ENCODE measurements around the gene ADRB2.

Gene ADRB2

GRCh38 chr5:148831590-148832565, 5.5 kb downstream of the ADRB2 start:
- no peak for DNase-seq

DNA sequence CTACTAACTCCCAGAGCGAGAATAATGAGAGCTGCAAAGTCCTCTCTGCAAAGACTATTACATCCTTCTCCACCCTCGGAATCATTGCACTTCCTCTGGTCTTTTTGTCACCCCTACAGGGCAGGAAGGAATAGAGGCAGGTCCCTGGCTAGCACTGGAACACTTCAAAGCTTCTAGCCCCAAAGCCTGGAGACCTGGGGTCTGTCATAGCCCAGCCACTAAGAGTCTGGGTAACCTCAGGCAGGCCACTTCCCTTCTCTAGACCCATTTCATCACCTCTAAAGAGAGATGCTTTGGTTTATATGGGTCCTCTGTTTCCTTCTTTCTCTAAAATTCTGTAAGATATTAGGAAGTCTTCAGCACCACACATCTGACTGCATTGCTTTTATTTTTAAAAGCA, 6.7 kb downstream of the ADRB2 start:
- no peak for DNase-seq

DNA sequence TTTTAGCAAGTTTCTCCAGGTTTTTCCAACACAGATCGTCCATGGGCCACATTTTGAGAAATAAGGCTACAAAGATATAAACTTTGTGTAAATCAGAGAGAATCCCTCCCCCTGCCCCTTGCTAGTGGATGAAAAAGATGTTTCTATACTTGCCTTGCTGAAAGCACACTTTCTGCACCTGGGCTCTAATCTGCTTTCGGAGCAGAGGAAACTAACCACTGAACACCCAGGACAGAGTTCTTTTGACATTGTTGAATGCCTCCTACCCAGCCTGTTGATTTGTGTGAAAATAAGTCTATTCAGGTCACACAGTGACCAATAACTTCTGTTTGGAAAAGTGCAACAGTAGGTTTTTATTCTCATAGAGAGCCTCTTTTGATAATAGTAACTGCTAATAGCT, 7.5 kb downstream of the ADRB2 start:
- DNase-seq, result no peak

GRCh38 chr5:148834689-148835088, 8.3 kb downstream of the ADRB2 start:
- no peak for DNase-seq

DNA sequence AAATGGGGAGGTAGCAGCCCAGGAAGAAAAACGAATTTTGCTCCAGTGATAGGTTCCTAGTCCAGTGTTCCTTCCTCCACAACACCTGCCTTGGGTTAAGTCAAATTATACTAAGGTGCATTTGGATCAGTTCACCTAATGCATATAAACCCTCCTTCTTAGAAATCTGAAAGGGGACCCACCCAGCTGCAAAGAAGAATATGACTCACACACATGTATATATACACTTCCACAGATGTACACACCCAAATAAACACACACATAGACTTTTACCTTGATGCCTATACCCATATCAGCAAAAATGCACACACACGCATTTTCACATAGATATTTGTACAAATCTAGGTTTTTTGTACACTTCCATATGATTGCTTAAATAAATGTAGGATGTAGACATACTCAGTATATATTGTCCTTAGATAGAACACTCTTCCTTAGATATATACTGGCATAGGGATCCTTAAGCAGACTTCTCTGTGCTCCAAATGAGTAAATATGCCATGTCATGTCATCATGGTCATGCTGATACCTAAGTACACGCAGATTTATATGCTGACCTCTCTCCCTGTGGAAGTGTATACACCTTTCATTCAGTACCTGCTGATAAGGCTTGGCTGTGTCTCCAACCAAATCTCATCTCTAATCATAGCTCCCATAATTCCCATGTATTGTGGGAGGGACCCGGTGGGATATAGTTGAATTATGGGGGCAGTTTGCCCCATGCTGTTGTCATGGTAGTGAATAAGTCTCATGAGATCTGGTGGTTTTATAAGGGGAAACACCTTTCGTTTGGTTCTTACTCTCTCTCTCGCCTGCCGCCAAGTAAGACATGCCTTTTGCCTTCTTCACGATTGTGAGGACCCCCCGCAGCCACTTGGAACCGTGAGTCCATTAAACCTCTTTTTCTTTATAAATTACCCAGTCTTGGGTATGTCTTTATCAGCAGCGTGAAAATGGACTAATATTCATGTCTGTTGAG, 10.2 kb downstream of the ADRB2 start:
- DNase-seq, result no peak

DNA sequence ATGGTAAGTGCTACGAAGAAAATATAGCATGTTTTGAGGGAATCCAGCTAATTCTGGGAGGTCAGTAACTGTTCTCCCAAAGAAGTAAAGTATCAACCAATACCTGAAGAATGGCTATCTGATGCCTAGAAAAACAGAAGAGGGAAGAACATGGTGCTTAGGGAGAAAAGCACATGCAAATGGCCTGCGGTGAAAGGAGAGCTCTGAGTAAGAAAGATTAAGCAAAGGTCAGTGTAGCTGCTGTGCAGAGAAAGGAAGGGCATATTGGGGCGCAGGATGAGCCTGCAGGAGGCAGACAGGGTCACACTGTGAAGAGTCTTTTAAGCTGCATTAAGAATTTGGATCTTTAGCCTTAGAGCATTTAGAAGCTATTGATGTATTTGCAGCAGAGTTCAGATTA, 11.0 kb downstream of the ADRB2 start:
- DNase-seq, result no peak

GRCh38 chr5:148838357-148838756, 11.9 kb downstream of the ADRB2 start:
- no peak for DNase-seq

- DNase-seq, result no peak
These were observed 13.5 kb downstream of the ADRB2 start for GRCh38 chr5:148839960-148840359.

- DNase-seq, result no peak
These were observed 14.1 kb downstream of the ADRB2 start for GRCh38 chr5:148840531-148840930.

GRCh38 chr5:148841519-148841918, 15.1 kb downstream of the ADRB2 start:
- no peak for DNase-seq

- DNase-seq, result no peak
These were observed 15.8 kb downstream of the ADRB2 start for GRCh38 chr5:148842161-148842560.

DNA sequence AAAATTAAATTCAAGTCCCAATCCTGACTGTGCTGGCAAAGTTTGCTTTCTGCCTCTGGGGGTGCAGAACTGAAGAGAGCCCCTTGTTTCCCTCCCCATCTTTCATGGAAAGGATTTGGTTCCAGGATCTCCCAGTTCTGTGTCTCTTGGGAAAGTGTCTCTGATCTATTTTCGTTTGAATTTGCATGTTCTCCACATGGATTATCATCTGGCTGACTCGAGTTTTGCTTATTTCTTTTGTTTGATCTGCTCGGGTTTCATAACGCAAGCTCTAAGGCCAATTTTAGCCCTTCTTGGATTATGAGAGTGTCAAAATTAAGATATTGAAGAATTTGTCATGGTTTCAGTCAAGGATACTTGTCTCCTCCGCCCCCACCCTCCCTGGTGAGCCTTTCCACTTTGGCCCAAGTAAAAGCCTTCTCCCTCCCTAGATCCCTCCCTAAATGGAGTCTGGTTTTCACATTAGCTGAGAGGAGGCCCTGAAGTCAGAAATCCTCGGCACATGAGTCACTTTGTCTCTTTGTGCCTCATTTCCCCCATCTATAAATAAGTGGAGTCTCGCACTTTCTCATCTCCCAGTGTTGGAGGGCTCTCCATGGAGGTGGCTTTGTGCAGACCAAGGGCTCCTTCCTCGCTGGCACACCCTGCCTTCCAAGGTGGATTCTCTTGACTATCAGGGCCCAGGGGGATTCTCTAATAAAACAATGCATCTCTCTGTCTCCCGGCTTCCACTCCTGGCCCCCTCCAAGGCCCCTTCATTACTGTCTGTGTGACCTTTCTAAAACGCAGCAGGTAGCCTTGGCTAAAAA, 17.3 kb downstream of the ADRB2 start:
- no peak for DNase-seq

DNA sequence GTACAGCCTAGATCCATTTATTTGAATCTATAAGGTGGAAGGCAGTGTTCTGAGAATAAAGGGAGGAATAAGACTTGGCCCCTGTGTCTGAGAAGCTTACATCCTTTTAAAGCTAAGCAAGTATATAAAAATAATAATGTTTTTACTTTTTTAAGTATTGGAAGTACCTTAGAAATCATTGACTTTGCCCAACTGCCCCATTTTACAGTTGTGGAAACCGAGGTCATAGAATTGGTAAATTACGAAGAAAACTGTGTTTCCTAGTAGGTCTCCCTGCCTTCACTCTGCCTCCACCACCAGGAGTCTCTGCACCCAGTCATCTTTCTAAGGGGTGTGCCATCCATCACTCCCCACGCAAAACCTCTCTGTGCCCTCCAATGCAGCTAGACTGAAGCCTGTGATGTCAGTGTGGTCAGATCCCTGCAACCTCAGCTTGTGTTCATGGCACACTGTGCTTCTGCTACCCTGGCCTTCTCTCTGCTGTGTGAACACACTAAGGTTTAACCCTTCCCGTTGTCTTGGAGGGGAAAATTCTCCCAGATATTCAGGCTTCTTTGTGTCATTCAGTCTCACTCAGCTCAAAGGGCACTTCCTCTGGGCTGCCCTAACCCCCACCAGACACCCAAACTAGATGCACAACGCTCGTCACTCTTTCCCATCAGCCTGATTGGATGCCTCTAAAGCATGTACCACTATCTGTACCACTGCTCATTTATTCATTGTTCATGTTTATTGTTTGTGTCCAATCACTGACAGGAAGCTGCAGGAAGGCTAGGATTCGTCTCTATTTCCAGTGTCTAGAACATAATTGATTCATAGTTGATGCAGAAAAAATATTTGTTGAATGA, 18.2 kb downstream of the ADRB2 start:
- peak; percentile 25 for DNase-seq

DNA sequence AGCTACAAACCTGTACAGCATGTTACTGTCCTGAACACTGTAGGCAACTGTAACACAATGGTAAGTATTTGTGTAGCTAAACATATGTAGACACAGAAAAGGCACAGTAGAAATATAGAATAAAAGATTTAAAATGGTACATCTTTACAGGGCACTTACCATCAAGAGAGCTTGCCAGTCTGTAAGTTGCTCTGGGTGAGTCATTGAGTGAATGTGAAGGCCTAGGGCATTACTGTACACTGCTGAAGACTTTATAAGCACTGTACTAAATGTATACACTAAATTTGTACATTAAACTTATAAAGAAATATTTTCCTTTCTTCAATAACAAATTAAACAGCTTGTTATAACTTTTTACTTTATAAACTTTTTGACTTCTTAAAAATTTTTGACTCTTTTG, 20.5 kb downstream of the ADRB2 start:
- no peak for DNase-seq

DNA sequence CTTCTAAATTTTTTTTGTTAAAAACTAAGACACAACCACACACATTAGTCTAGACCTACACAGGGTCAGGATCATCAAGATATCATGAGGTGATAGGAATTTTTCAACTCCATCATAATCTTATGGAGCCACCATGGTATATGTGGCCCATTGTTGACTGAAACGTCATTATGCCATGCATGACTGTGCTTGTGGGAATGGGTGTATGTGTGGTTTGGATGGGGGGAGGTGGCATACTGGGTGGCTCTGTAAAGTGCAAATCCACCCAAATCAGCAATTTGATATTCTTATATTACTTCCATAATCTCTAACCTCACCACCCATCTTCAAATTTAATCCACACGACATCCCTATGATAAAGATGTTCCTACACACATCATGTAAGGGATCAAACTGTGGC, 21.0 kb downstream of the ADRB2 start:
- DNase-seq, result no peak

DNA sequence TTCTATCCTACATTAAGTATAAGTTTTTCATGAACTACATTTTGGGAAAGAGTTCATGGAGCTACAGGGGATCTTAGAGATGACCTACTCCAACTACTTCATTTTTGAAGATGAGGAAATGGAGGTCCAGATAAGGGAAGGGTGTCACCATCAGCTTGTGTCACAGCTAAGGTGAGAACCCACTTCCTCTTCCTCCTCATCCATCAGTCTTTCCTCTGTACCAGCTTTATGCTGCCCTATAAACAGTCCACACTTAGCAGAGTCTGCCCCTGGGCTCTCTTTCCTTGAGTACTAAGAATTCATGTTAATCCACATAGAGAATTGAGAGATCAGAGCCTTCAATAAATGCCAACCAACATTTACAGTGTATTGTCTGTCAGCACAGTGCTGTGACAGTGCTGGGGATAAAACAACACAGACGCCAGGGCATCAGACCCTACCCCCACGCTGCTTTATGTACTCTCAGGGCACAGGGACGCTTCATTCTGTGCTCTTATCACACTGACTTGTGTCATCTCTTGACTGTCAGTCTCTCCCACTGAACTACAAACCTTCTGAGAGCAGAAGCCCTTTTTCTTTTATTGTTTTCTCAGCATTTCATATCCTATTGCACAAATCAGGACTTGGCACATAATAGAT, 22.1 kb downstream of the ADRB2 start:
- DNase-seq, result no peak

DNA sequence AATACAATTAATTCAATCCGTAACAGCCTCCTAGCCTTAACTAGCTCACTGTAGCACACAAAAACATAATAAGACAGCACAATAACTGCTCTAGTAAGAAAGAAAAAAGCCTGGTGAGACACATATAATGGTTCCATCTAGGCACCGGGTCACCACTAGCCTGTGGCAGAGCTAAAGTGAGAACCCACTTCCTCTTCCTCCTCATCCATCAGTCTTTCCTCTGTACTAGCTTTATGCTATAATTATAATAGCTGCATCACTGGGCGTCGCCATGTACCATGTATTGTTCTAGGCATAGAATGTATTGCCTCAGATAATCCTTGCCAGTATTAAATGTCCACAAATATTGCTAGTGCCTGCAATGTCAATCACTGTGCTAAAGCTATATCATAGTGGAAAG, 23.1 kb downstream of the ADRB2 start:
- no peak for DNase-seq

DNA sequence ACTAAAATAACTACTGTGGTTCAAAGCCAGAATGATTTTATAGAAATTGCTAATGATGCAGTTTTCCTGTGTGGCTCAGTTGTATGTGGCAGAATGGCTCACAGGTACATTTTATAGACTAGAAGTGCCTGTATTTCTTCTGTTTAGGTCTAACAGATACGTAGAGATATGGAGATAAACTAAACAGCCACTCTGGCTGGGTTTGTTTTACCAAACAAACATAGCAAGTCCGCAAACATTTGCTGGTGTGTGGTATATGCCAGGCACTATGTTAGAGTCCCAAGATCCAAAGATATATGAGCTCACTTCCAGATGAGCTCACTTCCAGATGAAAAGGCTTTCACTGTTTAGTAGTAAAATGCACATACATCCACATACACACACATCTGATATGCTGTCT, 24.4 kb downstream of the ADRB2 start:
- DNase-seq, result no peak

- no peak for DNase-seq
These were observed 27.5 kb downstream of the ADRB2 start for GRCh38 chr5:148853868-148854267.

DNA sequence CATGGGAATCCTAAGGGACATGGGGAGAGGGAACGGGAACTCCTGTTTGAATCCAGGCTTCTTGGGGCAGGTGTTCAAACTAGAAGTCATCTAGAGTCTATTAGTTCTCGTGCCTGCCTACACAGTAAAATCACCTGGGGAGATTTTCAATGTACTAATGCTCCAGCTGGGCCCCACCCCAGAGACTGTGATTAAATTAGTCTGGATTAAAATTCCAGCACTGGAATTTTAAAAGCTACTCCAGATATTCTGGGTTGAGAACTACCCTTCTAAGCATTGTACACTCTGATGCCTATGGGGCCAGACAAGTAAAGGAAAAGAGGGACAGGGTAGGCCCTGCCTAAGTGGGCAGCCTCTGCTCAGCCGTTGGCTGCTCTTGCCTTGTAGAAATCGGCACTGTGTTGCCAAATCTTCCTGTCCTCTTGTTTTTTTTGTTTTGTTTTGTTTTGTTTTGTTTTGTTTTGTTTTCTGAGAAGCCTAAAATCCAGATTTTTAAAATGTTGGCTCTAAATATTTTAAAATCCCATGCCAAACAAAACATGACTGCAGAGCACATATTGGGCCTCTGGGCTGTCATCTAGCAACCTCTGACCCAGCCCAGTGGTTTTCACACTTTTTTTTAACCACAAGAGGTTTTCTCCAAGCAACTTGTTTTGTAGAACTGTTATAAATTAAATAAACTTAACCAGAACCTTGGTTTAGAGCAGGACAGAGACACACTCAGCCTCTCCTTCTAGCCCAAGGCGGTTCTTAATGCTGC, 29.0 kb downstream of the ADRB2 start:
- no peak for DNase-seq

DNA sequence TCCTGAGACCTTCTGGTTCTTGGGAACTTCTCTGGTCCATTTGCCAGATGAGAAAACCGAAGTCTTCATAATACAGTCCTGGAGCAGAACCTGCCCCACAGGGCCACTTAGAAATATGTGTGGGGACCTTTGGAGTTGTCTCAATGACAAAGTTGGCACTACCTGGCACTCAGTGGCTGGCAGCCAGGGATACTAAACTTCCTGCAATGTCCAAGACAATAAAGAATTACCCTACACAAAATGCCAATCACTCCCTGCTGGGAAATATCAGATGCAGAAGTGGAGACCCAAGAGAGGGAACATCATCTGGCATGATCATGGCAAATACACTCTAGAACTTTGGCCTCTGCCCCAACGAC, 29.6 kb downstream of the ADRB2 start:
- DNase-seq, result no peak

All from stimulated activated naive CD4-positive, alpha-beta T cell treated with Interleukin-2 at 50 U/mL for 16 hours (primary cell).